GM10248 (cell line): ENCODE results near the gene TPK1.

Experiments used
- CTCF ChIA-PET: fragments of 300-600 bp; sonication (Branson Sonifier 250); formaldehyde crosslinking; extraction: SDS; loops from one replicate; lab custom pipeline; 2021; ENCODE audit warnings: antibody characterized with exemption; lab: Yijun Ruan, JAX
- POLR2A ChIA-PET: fragments of 350-650 bp; sonication (Branson Sonifier 250); formaldehyde crosslinking; extraction: SDS; loops from one replicate; lab custom pipeline; 2020; ENCODE audit warnings: antibody characterized with exemption; lab: Yijun Ruan, JAX
- DNase-seq: peaks from one replicate; pipeline ENCODE4 v3.0.0; 2012; ENCODE audit errors: extremely low spot score
- CTCF ChIP-seq: IDR thresholded peaks from 2 replicates; pipeline ENCODE4 v1.5.1; 2012; ENCODE audit warnings: mild to moderate bottlenecking, low read depth; ENCODE audit errors: extremely low read depth, missing control alignments, control extremely low read depth

Gene TPK1

GRCh38 chr7:144473908-144474307 lies 361.9 kb downstream of the TPK1 start:
- no peak for TF ChIP-seq CTCF
- no peak for DNase-seq
- ChIA-PET CTCF (interaction anchor here (1.3 to 1.6 kb wide), 2 partner anchors 9 to 17 kb away, joined by 3 to 6 read pairs; no protein-coding TSS in a partner anchor), POLR2A (no interaction called here)

- DNase-seq = no peak
- ChIA-PET POLR2A (no interaction called here), CTCF (no interaction called here)
- no peak for TF ChIP-seq CTCF
Measured at GRCh38 chr7:144470078-144470477, 365.8 kb downstream of the TPK1 start.

DNA sequence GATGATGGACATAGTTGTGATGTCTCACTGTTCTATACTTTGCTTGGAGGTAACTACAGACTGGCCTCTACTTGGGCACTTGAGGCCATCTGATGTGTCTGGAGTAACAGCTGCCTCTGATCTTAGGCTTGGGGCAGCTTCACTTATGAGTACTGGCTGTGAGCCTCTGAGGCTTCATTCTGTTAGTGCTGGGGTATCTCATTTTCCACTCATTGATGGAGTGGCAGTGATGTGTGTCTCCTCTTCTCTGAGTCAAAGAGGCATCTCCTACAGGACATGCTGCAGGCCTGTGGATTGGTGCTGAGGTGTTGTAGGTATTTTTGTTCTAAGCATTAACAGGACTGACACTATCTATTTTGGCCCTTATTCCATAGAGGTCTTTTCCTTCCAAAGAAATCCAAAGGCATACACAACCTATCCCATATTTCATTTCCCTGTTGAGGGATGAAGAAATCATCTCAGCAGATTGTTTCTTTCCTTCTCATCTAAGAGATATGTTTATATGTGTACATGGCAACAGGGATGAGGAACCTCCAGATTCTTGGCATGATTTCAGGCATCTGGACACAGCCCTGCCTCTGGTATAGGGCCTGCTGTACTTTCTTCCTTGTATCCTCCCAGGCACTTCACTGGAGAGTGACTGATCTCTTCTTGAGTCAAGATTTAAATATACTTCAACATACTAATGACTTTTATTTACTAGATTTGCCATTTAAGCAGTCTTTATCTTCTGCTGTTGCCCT lies 366.7 kb downstream of the TPK1 start:
- DNase-seq = no peak
- POLR2A ChIA-PET = no interaction called here
- CTCF ChIA-PET = no interaction called here
- TF ChIP-seq CTCF = no peak

DNA sequence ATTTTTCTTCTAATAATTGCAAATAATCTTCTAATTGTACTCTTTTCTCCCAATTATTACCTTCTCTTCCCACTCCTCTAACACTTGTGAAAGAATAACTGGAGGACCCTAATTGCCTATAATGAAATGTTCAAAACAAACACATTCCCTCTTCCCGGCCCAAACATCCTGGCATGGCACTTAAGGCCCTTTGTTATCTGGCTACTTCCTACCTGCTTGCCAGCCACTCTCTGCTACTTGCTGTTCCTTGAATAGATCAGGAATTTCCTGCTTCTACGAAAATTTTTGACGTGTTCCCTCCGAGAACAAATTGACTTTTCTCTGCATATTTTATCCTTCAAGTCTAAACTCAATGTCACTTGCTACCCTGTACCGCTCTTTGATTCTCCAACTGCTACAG lies 376.2 kb downstream of the TPK1 start:
- no peak for DNase-seq
- TF ChIP-seq CTCF = no peak
- ChIA-PET CTCF (no interaction called here), POLR2A (no interaction called here)

DNA sequence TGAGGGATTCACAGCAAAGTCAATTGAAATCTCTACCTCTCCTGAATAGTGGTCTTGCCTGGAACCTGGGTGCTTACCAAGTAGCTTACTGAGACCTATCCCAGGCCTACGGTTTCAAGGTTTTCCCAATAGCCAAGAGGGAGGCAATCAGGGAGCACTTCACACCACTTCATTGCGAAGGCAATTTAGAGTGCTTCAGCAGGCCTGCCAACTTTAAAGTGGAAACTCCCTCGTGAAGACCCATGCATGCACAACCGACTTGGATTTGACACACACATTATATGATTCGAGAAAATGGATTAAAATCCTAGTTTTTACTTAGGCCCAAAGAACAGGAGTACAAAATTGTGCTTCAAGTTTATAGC lies 380.8 kb downstream of the TPK1 start:
- POLR2A ChIA-PET = no interaction called here
- CTCF ChIA-PET = interaction anchor here (3.5 kb wide), 1 partner anchor 18 kb away, joined by 13 read pairs; no protein-coding TSS in a partner anchor
- no peak for DNase-seq
- TF ChIP-seq CTCF = no peak

- ChIA-PET POLR2A (no interaction called here), CTCF (interaction anchor here (0.7 to 3.5 kb wide), 3 partner anchors 17 to 60 kb away, joined by 3 to 13 read pairs (median 3); no protein-coding TSS in a partner anchor)
- no peak for TF ChIP-seq CTCF
- DNase-seq = no peak
Measured at GRCh38 chr7:144454256-144455039, 381.4 kb downstream of the TPK1 start.
